Esophagus squamous epithelium (tissue), 4 donors: ENCODE results near the gene KRT7.
"Not testable (repeated sequence)": the region's sequence is repeated elsewhere in the genome, so short reads cannot be mapped to it uniquely, and the experiment has no call there.

Experiments used
- POLR2A ChIP-seq, 4 donors: fragments of 450-650 bp; IDR thresholded peaks; one replicate each; pipeline ENCODE4 v1.6.1; 2017; ENCODE audit warnings: antibody characterized with exemption in 4 of 4, mild to moderate bottlenecking in 4 of 4, moderate library complexity in 3 of 4
- TF ChIP-seq, protein P1 (sequence below), 6 experiments: fragments of 450-650 bp in 4 of 6; fragments of 200-600 bp in 2 of 6; sonication (generic) in 2 of 6; IDR thresholded peaks; one replicate each; pipeline ENCODE4 v1.5.1; 2016 to 2019; ENCODE audit warnings: antibody characterized with exemption in 6 of 6, mild to moderate bottlenecking in 4 of 6, moderate library complexity in 4 of 6

DNA sequence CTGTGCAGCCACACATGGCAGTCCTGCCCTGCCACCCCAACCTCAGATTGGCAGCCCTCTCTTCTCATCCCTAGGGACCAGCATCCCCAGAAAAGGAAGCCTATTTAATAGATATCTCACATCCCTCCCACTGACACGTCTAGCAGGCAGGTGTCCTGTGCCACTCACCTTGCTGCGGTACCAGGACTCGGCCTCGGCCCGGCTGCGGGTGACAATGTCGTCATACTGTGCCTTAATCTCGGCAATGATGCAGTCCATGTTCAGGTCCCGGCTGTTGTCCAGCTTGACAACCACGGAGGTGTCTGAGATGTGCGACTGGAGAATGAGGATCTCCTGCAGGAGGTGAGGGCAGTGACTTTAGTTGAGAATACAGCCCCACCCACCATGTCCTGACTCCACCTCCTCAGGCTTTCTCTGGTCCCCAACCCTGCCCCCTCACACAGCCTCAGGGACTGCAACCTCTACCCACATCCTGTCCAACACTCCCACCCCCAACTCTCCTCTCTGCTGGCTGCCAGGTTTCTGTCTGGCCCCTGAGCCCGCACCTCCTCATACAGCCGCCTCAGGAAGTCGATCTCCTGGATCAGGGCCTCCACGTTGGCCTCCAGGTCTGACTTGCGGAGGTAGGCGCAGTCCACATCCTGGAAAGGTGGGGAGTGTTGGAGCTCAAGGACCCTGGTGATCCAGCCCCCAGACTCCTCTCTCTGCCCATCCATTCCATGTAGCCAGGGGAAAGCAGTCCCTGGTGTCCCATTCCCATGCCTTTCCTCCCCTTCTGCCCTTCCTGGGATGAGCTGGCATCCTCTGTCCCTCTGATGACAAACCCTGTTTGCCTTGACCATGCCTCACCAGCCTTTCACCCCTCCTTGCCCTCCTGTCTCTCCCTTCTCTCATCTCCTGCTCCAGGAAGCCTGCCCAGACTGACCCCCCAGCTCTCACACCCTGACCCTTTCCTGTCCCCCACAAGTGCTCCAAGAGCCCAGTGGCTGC is 55.1 kb downstream of the KRT7 start:
- TF ChIP-seq, protein P1, sequence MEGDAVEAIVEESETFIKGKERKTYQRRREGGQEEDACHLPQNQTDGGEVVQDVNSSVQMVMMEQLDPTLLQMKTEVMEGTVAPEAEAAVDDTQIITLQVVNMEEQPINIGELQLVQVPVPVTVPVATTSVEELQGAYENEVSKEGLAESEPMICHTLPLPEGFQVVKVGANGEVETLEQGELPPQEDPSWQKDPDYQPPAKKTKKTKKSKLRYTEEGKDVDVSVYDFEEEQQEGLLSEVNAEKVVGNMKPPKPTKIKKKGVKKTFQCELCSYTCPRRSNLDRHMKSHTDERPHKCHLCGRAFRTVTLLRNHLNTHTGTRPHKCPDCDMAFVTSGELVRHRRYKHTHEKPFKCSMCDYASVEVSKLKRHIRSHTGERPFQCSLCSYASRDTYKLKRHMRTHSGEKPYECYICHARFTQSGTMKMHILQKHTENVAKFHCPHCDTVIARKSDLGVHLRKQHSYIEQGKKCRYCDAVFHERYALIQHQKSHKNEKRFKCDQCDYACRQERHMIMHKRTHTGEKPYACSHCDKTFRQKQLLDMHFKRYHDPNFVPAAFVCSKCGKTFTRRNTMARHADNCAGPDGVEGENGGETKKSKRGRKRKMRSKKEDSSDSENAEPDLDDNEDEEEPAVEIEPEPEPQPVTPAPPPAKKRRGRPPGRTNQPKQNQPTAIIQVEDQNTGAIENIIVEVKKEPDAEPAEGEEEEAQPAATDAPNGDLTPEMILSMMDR (IDR thresholded peaks at IDR 0.05), result not testable (repeated sequence)
- TF ChIP-seq POLR2A (IDR thresholded peaks at IDR 0.05), result not testable (repeated sequence)
